ENCODE measurements around the gene FBXW11. TPM values are rescaled to one million over a fixed set of nuclear protein-coding genes. Genes with fewer than 3 reads are reported as not detected.

FBXW11 gene
- total RNA-seq, result 32.0 and 47.1 TPM in 2 replicates

GRCh38 chr5:172006321-172007174 lies at the start of gene FBXW11:
Gene FBXW11, minus strand, starts transcription at chr5:172006638. Its CDS starts 136 bp downstream, at chr5:172006502.

Other genes starting within 250 kb of the FBXW11 start
- not detected in 2 replicates for gene SMIM23, start 220.8 kb downstream of the FBXW11 start, total RNA-seq
- gene STK10, start 181.6 kb upstream of the FBXW11 start, total RNA-seq, result 25.8 and 32.4 TPM in 2 replicates
- not detected in 2 replicates for gene EFCAB9, start 187.5 kb upstream of the FBXW11 start, total RNA-seq

Data from hair follicular keratinocyte (primary cell).